Left renal pelvis (tissue), 4 donors: ENCODE results near the gene ANK3. TPM values are rescaled to one million over a fixed set of nuclear protein-coding genes. Genes with fewer than 3 reads are reported as not detected.

Experiments used
- DNase-seq, 4 donors: peaks; one replicate each; pipeline ENCODE4 v3.0.0-alpha.2; 2013; ENCODE audit warnings: low read depth in 4 of 4, low spot score in 3 of 4
- polyA plus RNA-seq, 4 donors: library from polyadenylated mRNA; unstranded; fragments of 120-200 nt; gene quantifications; one replicate each; pipeline ENCODE4 v1.2.1, GENCODE V29; 2013; ENCODE audit not compliant: insufficient read length in 4 of 4

Gene ANK3
- polyA plus RNA-seq, 4 donors: 36.8 to 150 (median 136) TPM

DNA sequence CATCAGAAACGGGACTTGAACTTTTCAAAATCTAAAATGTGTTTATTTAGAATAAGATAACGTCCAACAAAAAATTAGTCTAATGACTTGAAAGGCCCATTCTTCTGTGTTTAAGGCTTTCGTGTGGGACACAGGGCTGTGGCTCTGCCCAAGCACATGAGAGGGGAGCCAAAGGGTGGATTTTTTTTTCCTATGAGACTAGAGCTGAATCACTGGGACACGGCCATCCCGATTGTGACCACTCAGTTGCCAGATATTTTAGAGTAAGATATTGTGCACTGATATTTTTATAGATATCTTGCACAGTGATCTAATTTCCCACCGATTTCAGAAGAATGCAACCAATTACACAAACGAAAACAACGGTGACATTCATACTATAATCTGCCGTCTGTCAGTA, 99.9 kb downstream of the ANK3 start:
- DNase-seq: no peak

DNA sequence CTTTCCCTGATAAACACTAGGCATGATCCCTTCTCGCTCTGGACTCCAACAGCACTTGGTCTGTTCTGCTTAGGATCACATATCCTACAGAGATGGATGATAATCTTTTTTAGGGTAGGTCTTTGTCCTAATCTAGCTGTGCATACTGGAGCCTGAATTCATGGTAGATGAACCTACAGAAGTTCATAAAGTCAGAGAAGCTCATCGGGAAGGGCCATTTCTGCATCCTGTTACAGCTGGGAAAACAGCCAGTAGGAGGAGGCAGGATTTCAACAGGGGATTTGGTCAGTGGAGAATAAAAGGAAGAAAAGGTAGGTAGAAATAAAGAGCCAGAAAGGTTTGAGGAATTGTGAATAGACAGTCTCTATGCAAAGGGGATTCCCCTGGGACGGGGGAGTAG, 101.4 kb downstream of the ANK3 start:
- DNase-seq: no peak

GRCh38 chr10:60286559-60286958, 103.1 kb downstream of the ANK3 start:
- DNase-seq: no peak

DNA sequence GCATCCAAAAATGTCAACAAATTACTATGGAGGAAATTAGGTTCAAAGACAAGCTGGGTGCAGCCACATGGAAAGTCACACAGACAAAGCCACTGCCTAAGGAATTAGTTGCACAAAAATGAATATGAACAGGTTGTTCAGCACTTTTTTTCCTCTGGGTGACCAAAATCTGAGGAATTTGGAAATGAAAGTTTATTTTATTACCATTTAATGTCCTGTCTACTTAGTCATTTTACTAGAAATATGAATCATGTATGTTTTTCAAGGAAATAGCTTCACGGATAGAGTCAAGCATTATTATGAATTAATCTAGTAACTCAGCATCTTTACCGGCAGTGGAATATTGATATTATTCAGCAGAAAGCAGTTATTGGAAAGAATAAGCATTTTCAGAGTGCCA, 106.3 kb downstream of the ANK3 start:
- DNase-seq: no peak

DNA sequence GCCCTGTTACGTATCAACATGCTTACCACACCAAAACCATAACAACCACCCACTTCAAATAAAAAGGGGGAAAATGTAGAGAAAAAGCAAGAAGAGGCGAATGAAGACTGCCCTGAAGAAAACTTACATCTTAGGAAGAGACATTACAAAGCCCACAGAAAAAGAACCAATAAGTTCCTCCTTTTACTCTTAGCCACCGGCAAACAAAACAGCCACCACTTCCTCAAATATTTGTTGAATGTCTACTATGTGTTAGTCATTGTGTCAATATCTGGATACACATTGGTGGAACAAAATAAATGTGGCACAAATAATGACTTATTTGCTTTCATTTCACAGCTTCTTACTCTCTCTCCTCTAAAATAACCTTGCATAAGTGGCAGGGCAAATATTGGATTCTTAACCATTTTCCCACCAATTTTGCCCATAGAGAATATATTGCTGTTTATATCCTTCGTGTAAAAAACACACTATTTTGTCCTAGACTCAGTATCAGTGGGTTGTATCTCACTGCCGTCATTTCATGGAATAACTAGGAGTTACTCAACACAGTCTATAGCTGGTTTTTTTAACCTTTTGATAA, 106.8 kb downstream of the ANK3 start:
- no peak for DNase-seq

DNA sequence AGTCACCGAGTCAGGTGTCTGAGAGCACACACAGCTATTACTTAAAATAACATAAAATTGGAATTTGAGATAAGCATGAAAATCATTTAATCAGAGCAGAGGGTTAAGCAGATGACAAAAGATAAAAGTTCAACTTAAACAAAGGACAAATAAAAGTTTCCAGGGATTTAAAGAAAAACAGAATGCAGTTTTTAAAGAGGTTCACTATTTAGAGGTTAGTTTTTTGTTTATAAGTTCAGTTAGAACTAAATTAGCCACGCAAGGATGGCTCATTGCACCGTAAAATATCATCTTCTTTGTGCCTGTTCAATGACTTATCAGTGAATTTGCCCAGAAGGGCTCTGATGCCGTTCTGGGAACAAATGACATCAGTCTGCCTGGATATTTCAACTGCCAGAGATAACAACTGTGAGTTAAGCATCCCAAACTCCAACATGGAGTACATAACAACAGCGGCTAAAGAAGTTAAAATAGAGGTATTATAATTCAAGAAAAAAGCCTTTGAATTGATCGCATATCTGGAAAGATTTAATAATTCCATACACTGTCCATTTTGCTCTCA, 107.8 kb downstream of the ANK3 start:
- DNase-seq: no peak

DNA sequence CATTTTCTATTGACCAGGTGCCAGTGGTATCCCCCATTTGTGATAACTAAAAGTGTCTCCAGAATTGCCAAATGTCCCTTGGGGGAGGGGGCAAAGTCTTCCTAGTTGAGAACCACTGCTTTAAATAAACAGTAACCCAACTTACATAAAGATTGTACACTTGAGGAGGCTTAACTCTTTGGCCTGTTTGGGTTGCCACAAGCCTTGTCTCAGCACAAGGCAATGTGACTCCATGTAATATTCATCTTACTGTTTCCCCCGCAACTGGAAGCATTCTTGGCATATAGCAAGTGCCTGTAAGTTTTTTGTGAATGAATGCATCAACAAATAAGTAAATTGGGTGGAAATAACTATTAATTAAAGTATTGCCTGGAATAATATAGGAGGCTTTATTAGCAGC, 108.3 kb downstream of the ANK3 start:
- no peak for DNase-seq

DNA sequence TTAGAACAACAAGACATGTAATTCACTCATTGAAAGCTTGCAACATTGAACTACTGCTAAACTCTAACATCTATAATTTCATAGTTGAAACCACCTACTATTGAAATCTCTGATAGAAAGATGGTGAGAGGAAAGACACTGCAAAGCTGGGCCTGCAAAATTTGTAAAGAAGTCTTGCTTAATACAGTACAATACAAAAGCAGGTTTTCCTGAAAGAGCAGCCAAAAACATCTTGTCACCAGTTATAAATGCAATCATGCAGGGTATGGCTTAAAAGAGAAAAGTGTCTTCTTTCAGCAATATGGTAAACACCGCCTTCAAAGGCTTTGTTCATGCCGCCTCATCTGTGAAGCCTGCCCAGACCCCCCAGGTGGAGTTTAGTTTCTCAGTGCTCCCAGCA, 109.2 kb downstream of the ANK3 start:
- DNase-seq: no peak

GRCh38 chr10:60277656-60278055, 112.0 kb downstream of the ANK3 start:
- no peak for DNase-seq

DNA sequence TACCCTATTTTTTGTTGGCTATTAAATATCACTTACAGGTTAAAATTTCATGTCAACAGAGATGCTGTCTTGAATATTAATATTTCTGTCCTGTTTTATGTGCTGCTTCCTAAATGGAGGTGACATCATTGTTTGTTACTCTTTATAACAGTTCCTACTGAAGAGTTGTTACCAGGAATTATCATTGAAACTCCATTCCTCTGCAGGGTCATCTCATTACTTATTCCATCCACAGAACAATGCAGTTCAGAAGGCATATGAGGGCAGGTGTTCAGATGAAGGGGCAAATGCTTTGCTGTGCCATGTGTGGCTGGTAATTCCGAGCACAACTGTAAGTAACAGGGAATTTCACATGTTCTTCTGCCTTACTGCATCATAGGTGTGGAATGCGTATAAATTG, 113.4 kb downstream of the ANK3 start:
- DNase-seq: no peak

GRCh38 chr10:60271319-60272040, 118.2 kb downstream of the ANK3 start:
- no peak for DNase-seq

DNA sequence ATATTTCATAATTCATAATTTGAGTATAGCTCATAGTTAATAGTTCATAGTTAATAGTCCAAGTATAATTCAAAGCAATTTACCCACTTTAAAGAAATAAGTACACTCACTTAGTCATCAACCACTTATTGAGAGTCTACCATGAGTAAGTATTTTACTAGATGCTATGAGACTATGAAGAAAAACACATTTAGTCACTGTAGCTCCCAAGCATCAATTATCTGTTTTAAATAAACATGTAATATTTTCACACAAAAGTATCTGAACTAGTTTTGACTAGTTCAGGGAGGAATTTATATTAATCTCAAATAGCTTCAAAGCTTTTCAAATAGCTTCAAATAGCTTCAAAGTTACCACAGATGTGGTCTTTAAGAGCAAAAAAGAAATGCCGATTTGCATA, 119.2 kb downstream of the ANK3 start:
- DNase-seq: no peak

DNA sequence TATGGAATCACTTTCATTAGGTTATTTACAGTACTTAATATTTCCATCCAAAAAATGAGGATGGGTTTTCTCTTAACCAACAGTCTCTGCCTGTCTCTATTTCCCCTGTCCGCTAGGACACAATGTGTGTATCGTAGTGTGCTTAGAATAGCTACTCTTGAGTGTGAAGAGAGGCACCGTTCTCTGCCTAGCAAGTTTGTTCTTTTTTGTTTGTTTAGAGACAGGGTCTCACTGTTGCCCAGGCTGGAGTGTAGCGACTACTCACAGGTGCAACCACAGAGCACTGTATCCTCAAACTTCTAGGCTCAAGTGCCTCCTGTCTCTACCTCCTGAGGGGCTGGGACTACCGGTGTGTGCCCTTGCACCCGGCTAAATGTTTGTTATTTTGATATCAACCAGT, 121.9 kb downstream of the ANK3 start:
- DNase-seq: no peak

GRCh38 chr10:60266513-60266912, 123.2 kb downstream of the ANK3 start:
- DNase-seq: no peak

GRCh38 chr10:60262647-60263126, 127.0 kb downstream of the ANK3 start:
- no peak for DNase-seq

DNA sequence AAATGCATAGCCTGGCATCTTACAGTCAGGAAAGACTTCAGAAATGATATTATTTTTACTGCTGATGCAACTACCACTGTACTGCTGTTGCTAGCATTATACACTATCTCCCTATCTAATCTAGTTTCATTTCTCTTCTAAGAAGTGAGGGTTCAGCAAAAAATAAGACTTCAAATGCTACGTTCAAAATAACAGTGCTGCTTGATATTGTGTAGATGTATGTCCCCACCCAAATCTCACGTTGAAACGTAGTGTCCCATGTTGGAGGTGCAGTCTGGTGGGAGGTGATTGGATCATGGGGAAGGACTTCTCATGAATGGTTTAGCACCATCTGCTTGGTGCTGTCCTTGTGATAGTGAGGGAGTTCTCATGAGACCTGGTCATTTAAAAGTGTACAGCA, 129.4 kb downstream of the ANK3 start:
- DNase-seq: no peak

- no peak for DNase-seq
Measured at GRCh38 chr10:60258429-60258797, 131.3 kb downstream of the ANK3 start.

GRCh38 chr10:60257767-60258428, 131.8 kb downstream of the ANK3 start:
- peak; percentile 10 to 29 (median 18) for DNase-seq

- DNase-seq: no peak
Measured at GRCh38 chr10:60254776-60255175, 134.9 kb downstream of the ANK3 start.

DNA sequence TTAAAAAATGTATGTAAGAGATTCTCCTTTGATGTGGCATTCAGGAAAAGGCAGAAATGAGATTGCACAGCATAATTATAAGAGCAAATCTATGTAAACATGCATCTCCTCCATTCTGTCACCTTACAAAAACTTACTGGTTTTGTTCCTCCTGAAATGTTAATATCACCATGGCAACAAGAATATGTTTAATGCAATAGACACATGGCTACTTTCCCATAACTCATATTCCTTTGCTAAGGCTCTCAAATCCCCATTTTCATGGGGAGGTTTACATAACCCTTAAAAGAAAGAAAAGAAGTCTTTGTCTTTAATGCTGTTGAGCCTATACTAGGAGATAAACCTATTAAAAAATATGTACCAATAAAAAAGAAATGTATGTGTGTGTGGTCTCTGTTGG, 136.2 kb downstream of the ANK3 start:
- DNase-seq: no peak

GRCh38 chr10:60252688-60253087, 137.0 kb downstream of the ANK3 start:
- DNase-seq: no peak

DNA sequence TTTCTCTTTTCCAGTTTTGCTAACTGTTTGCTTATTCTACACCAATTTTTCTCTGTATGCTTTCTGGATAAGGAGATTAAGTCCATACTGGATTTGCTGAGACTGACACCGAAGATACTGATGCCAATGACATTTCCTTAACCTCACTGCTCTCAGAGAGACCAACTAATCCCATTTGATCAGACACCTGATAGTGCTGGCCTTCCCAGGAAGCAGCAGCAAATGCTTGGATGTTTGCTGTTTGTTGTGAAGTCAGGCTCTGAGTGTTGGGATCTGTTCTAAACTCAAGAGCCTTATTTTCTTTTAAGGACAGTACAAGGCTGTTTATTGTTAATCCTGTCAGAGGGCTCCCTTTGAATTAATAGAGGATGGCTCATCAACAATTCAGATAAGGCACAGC, 143.3 kb downstream of the ANK3 start:
- no peak for DNase-seq
